HEK293T (cell line): ENCODE results near the gene CCNL2.

Experiments
- ARNT ChIP-seq: fragments of 450-650 bp; IDR thresholded peaks from 2 replicates; pipeline ENCODE4 v1.6.1; 2017; ENCODE audit warnings: mild to moderate bottlenecking
- BHLHE40 ChIP-seq: fragments of 450-650 bp; IDR thresholded peaks from 2 replicates; pipeline ENCODE4 v1.6.1; 2016; ENCODE audit warnings: mild to moderate bottlenecking, moderate library complexity, borderline replicate concordance
- ELF4 ChIP-seq: fragments of 450-650 bp; IDR thresholded peaks from 2 replicates; pipeline ENCODE4 v1.6.1; 2017; ENCODE audit warnings: antibody characterized with exemption
- FOXA1 ChIP-seq: fragments of 450-650 bp; IDR thresholded peaks from 2 replicates; pipeline ENCODE4 v1.6.1; 2016; ENCODE audit warnings: mild to moderate bottlenecking
- FOXK2 ChIP-seq: fragments of 450-650 bp; IDR thresholded peaks from 2 replicates; pipeline ENCODE4 v1.6.1; 2016; ENCODE audit warnings: mild to moderate bottlenecking
- FOXM1 ChIP-seq: fragments of 450-650 bp; IDR thresholded peaks from 2 replicates; pipeline ENCODE4 v1.6.1; 2017; ENCODE audit warnings: mild to moderate bottlenecking, borderline replicate concordance
- LEF1 ChIP-seq: fragments of 450-650 bp; IDR thresholded peaks from 2 replicates; pipeline ENCODE4 v1.6.1; 2017; ENCODE audit warnings: mild to moderate bottlenecking, borderline replicate concordance
- NFRKB ChIP-seq: fragments of 450-650 bp; IDR thresholded peaks from 2 replicates; pipeline ENCODE4 v1.6.1; 2016; ENCODE audit warnings: mild to moderate bottlenecking, moderate library complexity
- PKNOX1 ChIP-seq: fragments of 450-650 bp; IDR thresholded peaks from 2 replicates; pipeline ENCODE4 v1.6.1; 2016
- SP1 ChIP-seq: fragments of 450-650 bp; IDR thresholded peaks from 2 replicates; pipeline ENCODE4 v1.6.1; 2017
- SUZ12 ChIP-seq: fragments of 450-650 bp; IDR thresholded peaks from 2 replicates; pipeline ENCODE4 v1.6.1; 2016; ENCODE audit warnings: mild to moderate bottlenecking
- TARDBP ChIP-seq: fragments of 450-650 bp; IDR thresholded peaks from 2 replicates; pipeline ENCODE4 v1.6.1; 2016

DNA sequence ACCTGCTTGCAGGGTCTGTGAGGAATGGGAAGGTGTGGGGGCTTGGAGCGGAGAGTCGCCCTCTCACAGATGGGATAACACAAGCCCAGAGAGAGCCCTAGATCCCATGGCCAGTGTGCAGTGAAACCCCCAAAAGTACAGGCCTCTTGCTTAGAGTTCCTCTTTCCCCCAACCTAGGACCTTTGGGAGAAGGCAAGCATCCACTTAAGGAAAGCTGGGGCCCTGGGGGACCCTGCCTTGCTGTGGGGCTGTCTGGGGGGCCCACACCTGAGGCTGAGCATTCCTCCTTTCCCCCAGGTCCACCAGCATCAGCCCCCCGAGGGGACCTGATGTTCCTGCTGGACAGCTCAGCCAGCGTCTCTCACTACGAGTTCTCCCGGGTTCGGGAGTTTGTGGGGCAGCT is 37.5 kb upstream of the CCNL2 start:
- no peak for TF ChIP-seq TARDBP
- TF ChIP-seq NFRKB, result no peak
- no peak for TF ChIP-seq SUZ12
- TF ChIP-seq FOXM1, result no peak
- no peak for TF ChIP-seq FOXK2
- TF ChIP-seq BHLHE40, result no peak
- TF ChIP-seq FOXA1, result no peak
- no peak for TF ChIP-seq SP1
- TF ChIP-seq ARNT, result no peak
- no peak for TF ChIP-seq ELF4
- no peak for TF ChIP-seq LEF1
- TF ChIP-seq PKNOX1, result no peak
